Measurements from ENCODE around the gene ADGRF1.
"Not testable (repeated sequence)": the region's sequence is repeated elsewhere in the genome, so short reads cannot be mapped to it uniquely, and the experiment has no call there.

The ADGRF1 gene

DNA sequence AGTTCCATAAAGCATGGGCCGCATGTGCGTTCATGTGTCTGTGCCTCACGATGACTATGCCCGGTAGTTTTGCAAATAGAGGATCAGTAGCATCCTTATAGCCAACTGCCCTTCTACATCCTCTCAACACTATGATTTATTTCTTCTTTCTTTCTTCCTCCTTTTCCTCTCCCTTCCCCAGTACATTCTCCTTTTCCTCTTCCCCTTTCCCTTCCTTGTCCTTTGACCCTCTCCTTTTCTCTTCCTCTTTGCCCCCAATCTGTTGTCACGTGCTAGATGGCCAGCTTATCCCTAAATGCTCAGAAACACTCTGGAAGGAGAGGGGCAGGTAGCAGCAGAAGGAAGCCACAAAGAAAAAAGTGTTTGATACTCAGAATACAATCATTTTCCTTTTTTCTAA is 20.2 kb upstream of the ADGRF1 start:
- CTCF ChIA-PET, result no interaction called here
- no peak overlapping the region for H3K4me3 ChIP-seq (ENCODE audit: control insufficient read depth in 1 of 7, extremely low read depth in 1 of 7, insufficient read depth in 4 of 7, low read depth in 2 of 7, low read length in 6 of 7)
- no peak overlapping the region for H3K27ac ChIP-seq (ENCODE audit: insufficient read depth in 1 of 2, low read depth in 1 of 2, low read length in 2 of 2, poor library complexity in 1 of 2, severe bottlenecking in 2 of 2)
- no peaks in the 10 kb centered on the region for H3K36me3 ChIP-seq (ENCODE audit: control insufficient read depth in 4 of 4, insufficient read depth in 4 of 4, low read length in 3 of 4)
- WGBS (ENCODE audit: insufficient coverage), result 96% methylated on average over 4 of the region's 5 CpGs
- no peak for DNase-seq
- H3K27me3 ChIP-seq (replicated peaks in 2 of 5; ENCODE audit: control insufficient read depth in 4 of 5, insufficient read depth in 5 of 5, low read length in 4 of 5), result no peaks in the 10 kb centered on the region
- H3K4me1 ChIP-seq (ENCODE audit: control extremely low read depth in 1 of 4, control insufficient read depth in 4 of 4, insufficient read depth in 4 of 4, low read length in 3 of 4), result no peaks in the 10 kb centered on the region
- POLR2A ChIA-PET, result no interaction called here
- peaks cover 0 to 3% (median 0%) of the 10 kb centered on the region in 5 experiments for H3K9me3 ChIP-seq (ENCODE audit: control extremely low read depth in 1 of 5, control insufficient read depth in 4 of 5, insufficient read depth in 2 of 5, low read depth in 1 of 5, low read length in 4 of 5)

DNA sequence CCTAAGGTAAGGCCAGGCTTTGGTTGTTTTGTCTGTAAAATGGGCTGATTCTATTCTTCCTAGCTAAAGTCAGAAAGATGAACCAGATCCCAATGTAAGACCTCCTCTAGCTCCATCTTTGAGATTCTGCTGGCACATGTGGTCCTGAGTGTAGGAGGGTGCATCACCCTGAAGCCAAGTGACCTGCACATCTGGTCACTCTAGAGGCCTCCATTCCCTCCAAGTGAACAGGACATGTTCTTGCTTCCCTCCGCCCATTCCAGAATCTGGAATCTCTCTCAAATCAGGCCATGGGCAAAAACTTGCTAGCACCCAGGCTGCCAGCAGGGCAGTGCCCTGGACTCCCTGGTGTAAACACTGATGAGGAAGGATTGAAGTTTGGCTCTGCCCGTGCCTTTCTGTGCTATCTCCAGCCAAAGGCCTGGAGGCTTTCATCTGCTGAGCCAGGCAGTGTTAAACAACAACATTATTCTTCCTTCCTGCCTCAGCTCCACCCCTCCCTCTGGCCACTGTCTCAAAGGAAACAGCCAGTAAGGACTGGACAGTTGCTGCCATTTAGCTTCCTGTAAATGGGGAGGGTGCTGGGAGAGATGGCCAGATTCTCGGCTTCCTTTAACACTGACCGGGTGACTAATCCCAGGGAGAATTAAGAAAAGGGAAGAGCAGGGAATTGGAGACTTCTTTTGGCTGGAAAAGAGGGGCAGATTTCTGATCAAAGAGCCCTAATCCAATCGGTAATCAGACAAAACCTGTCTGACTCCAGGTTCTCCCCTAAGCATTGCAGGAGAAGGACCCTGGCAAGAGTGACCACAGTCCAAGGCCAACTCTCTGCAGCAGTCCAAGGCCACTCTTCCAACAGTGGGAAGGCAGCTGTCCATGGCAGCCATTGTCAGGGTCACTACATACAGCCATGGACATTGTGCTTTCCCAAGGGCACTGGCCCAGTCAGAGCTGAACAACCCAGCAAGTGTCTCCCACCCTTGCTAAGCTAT is 19.5 kb upstream of the ADGRF1 start:
- Histone ChIP-seq H3K4me3 (ENCODE audit: control insufficient read depth in 1 of 7, extremely low read depth in 1 of 7, insufficient read depth in 4 of 7, low read depth in 2 of 7, low read length in 6 of 7) (no peak overlapping the region), H3K9me3 (ENCODE audit: control extremely low read depth in 1 of 5, control insufficient read depth in 4 of 5, insufficient read depth in 2 of 5, low read depth in 1 of 5, low read length in 4 of 5) (peaks cover 0 to 3% (median 0%) of the 10 kb centered on the region in 5 experiments), H3K4me1 (ENCODE audit: control extremely low read depth in 1 of 4, control insufficient read depth in 4 of 4, insufficient read depth in 4 of 4, low read length in 3 of 4) (no peaks in the 10 kb centered on the region), H3K27ac (ENCODE audit: insufficient read depth in 1 of 2, low read depth in 1 of 2, low read length in 2 of 2, poor library complexity in 1 of 2, severe bottlenecking in 2 of 2) (no peak overlapping the region), H3K36me3 (ENCODE audit: control insufficient read depth in 4 of 4, insufficient read depth in 4 of 4, low read length in 3 of 4) (no peaks in the 10 kb centered on the region), H3K27me3 (replicated peaks in 2 of 5; ENCODE audit: control insufficient read depth in 4 of 5, insufficient read depth in 5 of 5, low read length in 4 of 5) (no peaks in the 10 kb centered on the region)
- WGBS (ENCODE audit: insufficient coverage), result 100% methylated on average over 4 of the region's 5 CpGs
- DNase-seq, result no peak
- CTCF ChIA-PET, result interaction anchor here (0.8 kb wide), 1 partner anchor 12 kb away, joined by 3 read pairs; no protein-coding TSS in a partner anchor
- POLR2A ChIA-PET, result no interaction called here

DNA sequence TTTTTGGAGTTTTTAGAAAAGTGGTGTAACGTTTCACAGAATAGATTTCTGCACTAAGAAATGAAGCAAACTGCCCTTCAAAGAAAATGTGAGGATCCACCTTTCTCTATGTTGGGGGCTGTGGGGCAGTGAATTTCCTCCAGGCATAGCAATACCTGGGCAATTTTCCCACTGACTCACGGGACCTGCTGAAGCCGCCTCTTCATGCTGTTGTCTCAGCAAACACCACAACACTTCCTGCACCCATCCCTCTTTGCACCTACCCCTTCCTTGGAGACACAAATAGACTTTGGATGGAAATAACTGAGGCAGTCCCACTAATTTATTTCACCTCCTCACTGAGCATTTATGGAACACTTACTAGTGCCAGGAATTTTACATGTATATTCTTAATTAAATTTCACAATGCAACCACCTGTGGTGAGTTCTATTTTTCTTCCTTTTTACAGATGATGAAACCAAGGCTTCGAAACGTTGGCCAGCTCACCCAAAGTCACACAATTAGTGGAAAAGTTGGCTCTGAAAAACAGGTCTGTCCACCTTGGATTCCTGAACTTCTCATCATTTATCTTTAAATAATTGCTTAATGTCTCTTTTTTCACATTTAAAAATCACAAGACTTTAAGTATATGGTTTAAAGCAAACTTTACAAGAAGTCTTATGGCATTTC is 17.2 kb upstream of the ADGRF1 start:
- Histone ChIP-seq H3K36me3 (ENCODE audit: control insufficient read depth in 4 of 4, insufficient read depth in 4 of 4, low read length in 3 of 4) (no peaks in the 10 kb centered on the region), H3K27ac (ENCODE audit: insufficient read depth in 1 of 2, low read depth in 1 of 2, low read length in 2 of 2, poor library complexity in 1 of 2, severe bottlenecking in 2 of 2) (no peak overlapping the region), H3K4me3 (ENCODE audit: control insufficient read depth in 1 of 7, extremely low read depth in 1 of 7, insufficient read depth in 4 of 7, low read depth in 2 of 7, low read length in 6 of 7) (no peak overlapping the region), H3K27me3 (replicated peaks in 2 of 5; ENCODE audit: control insufficient read depth in 4 of 5, insufficient read depth in 5 of 5, low read length in 4 of 5) (no peaks in the 10 kb centered on the region), H3K9me3 (ENCODE audit: control extremely low read depth in 1 of 5, control insufficient read depth in 4 of 5, insufficient read depth in 2 of 5, low read depth in 1 of 5, low read length in 4 of 5) (peaks cover 0 to 3% (median 0%) of the 10 kb centered on the region in 5 experiments), H3K4me1 (ENCODE audit: control extremely low read depth in 1 of 4, control insufficient read depth in 4 of 4, insufficient read depth in 4 of 4, low read length in 3 of 4) (no peaks in the 10 kb centered on the region)
- CTCF ChIA-PET, result no interaction called here
- WGBS (ENCODE audit: insufficient coverage), result 100% methylated on average over 3 of the region's 5 CpGs
- POLR2A ChIA-PET, result no interaction called here
- DNase-seq, result no peak

DNA sequence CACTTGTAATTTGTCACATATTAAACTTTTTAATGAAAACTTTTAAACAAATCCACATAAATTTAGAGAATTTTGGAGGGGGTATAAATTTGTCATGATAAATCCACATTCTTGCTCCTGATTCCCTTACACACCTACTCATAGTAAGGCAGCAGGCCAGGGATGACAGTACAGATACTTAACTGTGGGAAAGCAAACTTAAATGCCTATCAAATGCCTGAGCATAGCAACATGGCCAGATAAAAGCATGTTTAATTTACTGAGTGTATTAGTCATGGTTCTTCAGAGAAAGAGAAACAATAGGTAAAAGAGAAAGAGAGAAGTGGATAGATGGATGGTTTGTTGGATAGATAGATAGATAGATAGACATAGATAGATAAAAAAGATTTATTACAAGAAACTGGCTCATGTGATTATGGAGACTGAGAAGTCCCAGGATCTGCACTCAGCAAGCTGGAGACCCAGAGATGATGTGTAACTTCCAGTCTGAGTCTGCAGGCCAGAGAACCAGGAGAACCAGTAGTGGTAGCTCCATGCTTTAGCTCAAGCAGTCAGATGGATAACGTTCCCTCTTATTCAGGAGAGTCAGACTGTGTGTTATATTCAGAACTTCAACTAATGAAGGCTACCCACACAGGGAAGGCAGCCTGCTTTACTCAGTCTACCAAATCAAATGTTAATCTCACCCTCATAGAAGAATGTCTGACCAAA is 15.9 kb upstream of the ADGRF1 start:
- no peak overlapping the region for H3K27ac ChIP-seq (ENCODE audit: insufficient read depth in 1 of 2, low read depth in 1 of 2, low read length in 2 of 2, poor library complexity in 1 of 2, severe bottlenecking in 2 of 2)
- no peaks in the 10 kb centered on the region for H3K27me3 ChIP-seq (replicated peaks in 2 of 5; ENCODE audit: control insufficient read depth in 4 of 5, insufficient read depth in 5 of 5, low read length in 4 of 5)
- 67% methylated on average over 1 of the region's 1 CpG for WGBS (ENCODE audit: insufficient coverage)
- ChIA-PET POLR2A (no interaction called here), CTCF (interaction anchor here (1.2 kb wide), 1 partner anchor 203 kb away, joined by 3 read pairs; no protein-coding TSS in a partner anchor)
- H3K36me3 ChIP-seq (ENCODE audit: control insufficient read depth in 4 of 4, insufficient read depth in 4 of 4, low read length in 3 of 4), result no peaks in the 10 kb centered on the region
- no peak for DNase-seq
- peaks cover 0 to 1% (median 0%) of the 10 kb centered on the region in 5 experiments for H3K9me3 ChIP-seq (ENCODE audit: control extremely low read depth in 1 of 5, control insufficient read depth in 4 of 5, insufficient read depth in 2 of 5, low read depth in 1 of 5, low read length in 4 of 5)
- H3K4me3 ChIP-seq (ENCODE audit: control insufficient read depth in 1 of 7, extremely low read depth in 1 of 7, insufficient read depth in 4 of 7, low read depth in 2 of 7, low read length in 6 of 7), result no peak overlapping the region
- H3K4me1 ChIP-seq (ENCODE audit: control extremely low read depth in 1 of 4, control insufficient read depth in 4 of 4, insufficient read depth in 4 of 4, low read length in 3 of 4), result no peaks in the 10 kb centered on the region

DNA sequence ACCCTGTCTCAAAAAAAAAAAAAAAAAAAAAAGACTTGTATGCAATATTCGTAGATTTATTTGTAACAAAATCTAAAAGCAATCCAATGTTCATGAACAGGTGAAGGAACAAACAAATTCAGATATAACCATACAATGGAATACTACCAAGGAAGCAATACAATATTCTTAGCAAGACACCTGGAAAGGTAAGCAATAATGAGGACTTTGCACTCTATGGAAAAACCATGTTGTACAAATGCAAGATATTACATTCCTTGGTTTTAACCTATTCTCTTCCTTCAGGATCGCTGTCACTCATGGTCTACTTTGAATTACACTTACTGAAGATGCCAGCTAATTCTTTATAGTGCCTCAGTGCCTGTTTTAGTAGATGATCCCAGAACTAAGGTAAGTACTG is 14.7 kb upstream of the ADGRF1 start:
- Histone ChIP-seq H3K27me3 (replicated peaks in 2 of 5; ENCODE audit: control insufficient read depth in 4 of 5, insufficient read depth in 5 of 5, low read length in 4 of 5) (no peaks in the 10 kb centered on the region), H3K9me3 (ENCODE audit: control extremely low read depth in 1 of 5, control insufficient read depth in 4 of 5, insufficient read depth in 2 of 5, low read depth in 1 of 5, low read length in 4 of 5) (peaks cover 0 to 1% (median 0%) of the 10 kb centered on the region in 5 experiments), H3K36me3 (ENCODE audit: control insufficient read depth in 4 of 4, insufficient read depth in 4 of 4, low read length in 3 of 4) (no peaks in the 10 kb centered on the region), H3K4me1 (ENCODE audit: control extremely low read depth in 1 of 4, control insufficient read depth in 4 of 4, insufficient read depth in 4 of 4, low read length in 3 of 4) (no peaks in the 10 kb centered on the region), H3K4me3 (ENCODE audit: control insufficient read depth in 1 of 7, extremely low read depth in 1 of 7, insufficient read depth in 4 of 7, low read depth in 2 of 7, low read length in 6 of 7) (no peak overlapping the region), H3K27ac (ENCODE audit: insufficient read depth in 1 of 2, low read depth in 1 of 2, low read length in 2 of 2, poor library complexity in 1 of 2, severe bottlenecking in 2 of 2) (no peak overlapping the region)
- WGBS (ENCODE audit: insufficient coverage), result no CpG with 5 or more reads among the region's 2 CpGs
- no peak for DNase-seq
- ChIA-PET CTCF (interaction anchor here (1.2 kb wide), 1 partner anchor 202 kb away, joined by 3 read pairs; no protein-coding TSS in a partner anchor), POLR2A (no interaction called here)

DNA sequence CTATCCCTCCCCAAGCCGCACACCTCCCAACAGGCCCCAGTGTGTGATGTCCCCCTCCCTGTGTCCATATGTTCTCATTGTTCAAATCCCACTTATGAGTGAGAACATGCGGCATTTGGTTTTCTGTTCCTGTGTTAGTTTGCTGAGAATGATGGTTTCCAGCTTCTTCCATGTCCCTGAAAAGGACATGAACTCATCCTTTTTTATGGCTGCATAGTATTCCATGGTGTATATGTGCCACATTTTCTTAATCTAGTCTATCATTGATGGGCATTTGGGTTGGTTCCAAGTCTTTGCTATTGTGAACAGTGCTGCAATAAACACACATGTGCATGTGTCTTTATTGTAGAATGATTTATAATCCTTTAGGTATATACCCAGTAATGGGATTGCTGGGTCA is 12.2 kb upstream of the ADGRF1 start:
- 100% methylated on average over 1 of the region's 2 CpGs for WGBS (ENCODE audit: insufficient coverage)
- H3K4me1 ChIP-seq (ENCODE audit: control extremely low read depth in 1 of 4, control insufficient read depth in 4 of 4, insufficient read depth in 4 of 4, low read length in 3 of 4); DNase-seq; H3K4me3 ChIP-seq (ENCODE audit: control insufficient read depth in 1 of 7, extremely low read depth in 1 of 7, insufficient read depth in 4 of 7, low read depth in 2 of 7, low read length in 6 of 7); H3K36me3 ChIP-seq (ENCODE audit: control insufficient read depth in 4 of 4, insufficient read depth in 4 of 4, low read length in 3 of 4); H3K27me3 ChIP-seq (replicated peaks in 2 of 5; ENCODE audit: control insufficient read depth in 4 of 5, insufficient read depth in 5 of 5, low read length in 4 of 5); H3K27ac ChIP-seq (ENCODE audit: insufficient read depth in 1 of 2, low read depth in 1 of 2, low read length in 2 of 2, poor library complexity in 1 of 2, severe bottlenecking in 2 of 2); H3K9me3 ChIP-seq (ENCODE audit: control extremely low read depth in 1 of 5, control insufficient read depth in 4 of 5, insufficient read depth in 2 of 5, low read depth in 1 of 5, low read length in 4 of 5); POLR2A ChIA-PET; CTCF ChIA-PET: not testable (repeated sequence)
